ENCODE measurements around the gene MFAP3L. TPM values are rescaled to one million over a fixed set of nuclear protein-coding genes. Genes with fewer than 3 reads are reported as not detected.

Gene MFAP3L
- total and polyA plus RNA-seq, 11 donors: 0.76 to 5.9 (median 3.2) TPM

- Histone ChIP-seq H3K27me3 (no peaks in the 10 kb centered on the region), H3K9me3 (no peaks in the 10 kb centered on the region), H3K27ac (no peak overlapping the region), H3K4me3 (no peak overlapping the region), H3K36me3 (no peaks in the 10 kb centered on the region), H3K4me1 (no peaks in the 10 kb centered on the region)
- WGBS, 4 donors: 62 to 78% (median 67%) methylated on average over 9 of the region's 9 CpGs
- TF ChIP-seq CTCF (IDR thresholded peaks at IDR 0.05) (no peak), POLR2A (IDR thresholded peaks at IDR 0.05) (no peak)
- no peak for DNase-seq
- no peak for ATAC-seq
- intact Hi-C loops (cut with DNase I): no loop called here
Measured at GRCh38 chr4:169993531-169993930, 32.7 kb downstream of the MFAP3L start.

GRCh38 chr4:169988252-169988651 lies 37.9 kb downstream of the MFAP3L start:
- ATAC-seq: no peak
- WGBS, 4 donors: 74 to 78% (median 76%) methylated on average over 6 of the region's 6 CpGs
- Histone ChIP-seq H3K4me3 (no peak overlapping the region), H3K9me3 (no peaks in the 10 kb centered on the region), H3K27ac (no peak overlapping the region), H3K36me3 (no peaks in the 10 kb centered on the region), H3K27me3 (no peaks in the 10 kb centered on the region), H3K4me1 (no peaks in the 10 kb centered on the region)
- no peak for DNase-seq
- TF ChIP-seq POLR2A (IDR thresholded peaks at IDR 0.05) (no peak), CTCF (IDR thresholded peaks at IDR 0.05) (no peak)
- intact Hi-C loops (cut with DNase I): no loop called here

GRCh38 chr4:169987327-169988228 lies 38.6 kb downstream of the MFAP3L start:
- no peaks in the 10 kb centered on the region for H3K27me3 ChIP-seq
- ATAC-seq (no peak), DNase-seq (no peak)
- H3K9me3 ChIP-seq: no peaks in the 10 kb centered on the region
- no peaks in the 10 kb centered on the region for H3K4me1 ChIP-seq
- H3K36me3 ChIP-seq: no peaks in the 10 kb centered on the region
- no peak overlapping the region for H3K27ac ChIP-seq
- TF ChIP-seq POLR2A (IDR thresholded peaks at IDR 0.05) (no peak), CTCF (IDR thresholded peaks at IDR 0.05) (no peak)
- 67 to 74% (median 69%) methylated on average over 6 of the region's 6 CpGs for WGBS, 4 donors
- intact Hi-C loops (cut with DNase I): no loop called here
- no peak overlapping the region for H3K4me3 ChIP-seq

GRCh38 chr4:169986369-169986768 lies 39.8 kb downstream of the MFAP3L start:
- Histone ChIP-seq H3K27ac (no peak overlapping the region), H3K4me3 (no peak overlapping the region), H3K4me1 (no peaks in the 10 kb centered on the region), H3K9me3 (no peaks in the 10 kb centered on the region), H3K27me3 (no peaks in the 10 kb centered on the region), H3K36me3 (no peaks in the 10 kb centered on the region)
- intact Hi-C loops (cut with DNase I): no loop called here
- ATAC-seq (no peak), DNase-seq (no peak)
- TF ChIP-seq POLR2A (IDR thresholded peaks at IDR 0.05): no peak
- no peak for TF ChIP-seq CTCF (IDR thresholded peaks at IDR 0.05)
- 87 to 93% (median 90%) methylated on average over 2 of the region's 2 CpGs for WGBS, 4 donors
